Fibroblast of villous mesenchyme (primary cell): Measurements from ENCODE around the gene CDHR5. TPM values are rescaled to one million over a fixed set of nuclear protein-coding genes. Genes with fewer than 3 reads are reported as not detected.
A peak's percentile ranks its signal among the peaks of the same experiment; 100 is the strongest.

ENCODE experiments used
- DNase-seq: peaks from one replicate; pipeline ENCODE4 v3.0.0-alpha.2; 2010; ENCODE audit warnings: low read depth
- H3K4me3 ChIP-seq: 2 replicates; pipeline ENCODE4 v1.5.1; 2011; ENCODE audit warnings: low read depth, mild to moderate bottlenecking, low read length
- total RNA-seq: library from RNA; depleted of rRNA; stranded (reverse); fragments of >200 nt; gene quantifications from 2 replicates; pipeline ENCODE4 v1.2.3, GENCODE V29; 2012
- TF ChIP-seq, protein P1 (sequence below): IDR thresholded peaks from 2 replicates; pipeline ENCODE4 v1.5.1; 2012; ENCODE audit warnings: low read depth, mild to moderate bottlenecking, low read length; ENCODE audit not compliant: insufficient read depth

CDHR5 gene
- total RNA-seq, 1 donor: not detected

DNA sequence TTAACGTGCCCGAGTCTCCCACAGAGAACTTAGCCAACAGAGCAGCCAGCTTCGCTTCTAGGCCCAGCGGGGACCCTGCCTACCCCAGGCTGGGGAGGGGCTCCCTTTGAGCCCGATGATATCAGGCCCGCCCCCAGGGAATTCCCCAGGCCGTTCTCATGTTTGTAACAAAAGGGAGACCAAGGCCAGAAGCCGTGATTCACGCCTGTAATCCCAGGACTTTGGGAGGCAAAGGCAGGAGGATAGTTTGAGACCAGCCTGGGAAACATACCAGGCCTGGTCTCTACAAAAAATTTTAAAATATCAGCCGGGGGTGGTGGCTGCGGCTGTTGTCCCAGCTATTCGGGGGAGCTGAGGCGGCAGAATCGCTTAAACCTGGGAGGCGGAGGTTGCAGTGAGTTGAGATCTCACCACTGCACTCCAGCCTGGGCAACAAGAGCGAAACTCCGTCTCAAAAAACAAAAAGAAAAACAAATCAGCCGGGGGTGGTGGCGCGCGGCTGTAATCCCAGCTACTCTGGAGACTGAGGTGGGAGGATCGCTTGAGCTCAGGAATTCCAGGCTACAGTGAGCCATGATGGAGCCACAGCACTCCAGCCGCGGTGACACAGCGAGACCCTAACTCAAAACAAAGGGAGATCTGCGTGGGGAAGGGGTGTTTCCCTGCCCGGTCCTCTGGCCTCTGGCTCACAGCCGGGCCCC, 14.0 kb upstream of the CDHR5 start:
- TF ChIP-seq, protein P1, sequence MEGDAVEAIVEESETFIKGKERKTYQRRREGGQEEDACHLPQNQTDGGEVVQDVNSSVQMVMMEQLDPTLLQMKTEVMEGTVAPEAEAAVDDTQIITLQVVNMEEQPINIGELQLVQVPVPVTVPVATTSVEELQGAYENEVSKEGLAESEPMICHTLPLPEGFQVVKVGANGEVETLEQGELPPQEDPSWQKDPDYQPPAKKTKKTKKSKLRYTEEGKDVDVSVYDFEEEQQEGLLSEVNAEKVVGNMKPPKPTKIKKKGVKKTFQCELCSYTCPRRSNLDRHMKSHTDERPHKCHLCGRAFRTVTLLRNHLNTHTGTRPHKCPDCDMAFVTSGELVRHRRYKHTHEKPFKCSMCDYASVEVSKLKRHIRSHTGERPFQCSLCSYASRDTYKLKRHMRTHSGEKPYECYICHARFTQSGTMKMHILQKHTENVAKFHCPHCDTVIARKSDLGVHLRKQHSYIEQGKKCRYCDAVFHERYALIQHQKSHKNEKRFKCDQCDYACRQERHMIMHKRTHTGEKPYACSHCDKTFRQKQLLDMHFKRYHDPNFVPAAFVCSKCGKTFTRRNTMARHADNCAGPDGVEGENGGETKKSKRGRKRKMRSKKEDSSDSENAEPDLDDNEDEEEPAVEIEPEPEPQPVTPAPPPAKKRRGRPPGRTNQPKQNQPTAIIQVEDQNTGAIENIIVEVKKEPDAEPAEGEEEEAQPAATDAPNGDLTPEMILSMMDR: no peak
- DNase-seq: no peak
- H3K4me3 ChIP-seq: no peak overlapping the region

DNA sequence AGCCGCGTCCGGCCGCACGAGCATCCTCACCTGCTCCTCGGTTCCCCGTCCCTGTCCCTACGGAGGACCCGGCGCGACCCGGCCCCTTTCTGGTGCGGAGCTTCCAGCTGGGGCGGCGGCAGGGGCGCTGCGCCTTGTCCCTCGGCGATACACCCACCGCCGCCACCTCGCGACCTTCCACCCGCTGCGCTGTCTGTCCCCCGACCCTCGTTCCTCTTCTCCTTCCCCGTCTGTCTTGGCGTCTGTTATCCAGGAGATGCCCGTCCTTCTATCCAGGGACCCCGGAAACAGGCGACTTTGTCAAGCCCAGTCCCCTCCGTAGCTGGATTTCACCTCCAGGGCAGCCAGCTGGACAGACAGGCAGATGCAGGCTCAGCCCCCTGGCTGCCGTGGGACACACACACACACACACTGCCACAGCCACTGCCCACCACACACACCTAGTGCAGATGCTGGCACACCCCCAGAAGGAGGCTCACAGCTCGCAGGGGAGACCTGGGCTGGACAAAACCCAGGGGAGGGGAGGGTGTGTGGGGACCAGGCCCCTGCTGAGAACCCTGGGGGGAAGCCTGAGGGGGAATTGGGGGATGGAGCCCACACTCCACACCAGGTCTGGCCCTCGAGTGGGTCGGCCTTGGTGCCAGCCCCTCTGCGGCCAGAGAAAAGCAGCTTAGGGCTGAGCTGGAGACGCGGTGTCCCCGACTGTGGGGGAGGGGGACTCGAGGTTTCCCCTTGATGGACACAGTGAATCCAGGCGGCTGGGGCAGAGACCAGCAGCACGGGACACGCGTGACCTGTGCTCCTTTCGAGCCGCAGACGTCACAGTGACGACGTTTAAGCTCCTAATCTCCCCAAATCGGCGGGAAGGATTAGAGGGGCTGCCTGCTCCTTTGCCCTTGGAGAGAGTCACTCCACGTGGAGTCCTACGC, 13.1 kb upstream of the CDHR5 start:
- peak; percentile 36 for DNase-seq
- TF ChIP-seq, protein P1: no peak
- H3K4me3 ChIP-seq: no peak overlapping the region

DNA sequence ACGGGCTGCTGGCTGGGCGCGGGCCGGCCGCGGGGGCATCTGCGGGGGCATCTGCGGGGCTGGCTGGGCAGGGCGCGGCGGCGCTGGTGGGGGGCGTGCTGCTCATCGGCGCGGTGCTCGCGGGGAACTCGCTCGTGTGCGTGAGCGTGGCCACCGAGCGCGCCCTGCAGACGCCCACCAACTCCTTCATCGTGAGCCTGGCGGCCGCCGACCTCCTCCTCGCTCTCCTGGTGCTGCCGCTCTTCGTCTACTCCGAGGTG, 12.5 kb upstream of the CDHR5 start:
- TF ChIP-seq, protein P1: no peak
- DNase-seq: no peak
- no peak overlapping the region for H3K4me3 ChIP-seq

DNA sequence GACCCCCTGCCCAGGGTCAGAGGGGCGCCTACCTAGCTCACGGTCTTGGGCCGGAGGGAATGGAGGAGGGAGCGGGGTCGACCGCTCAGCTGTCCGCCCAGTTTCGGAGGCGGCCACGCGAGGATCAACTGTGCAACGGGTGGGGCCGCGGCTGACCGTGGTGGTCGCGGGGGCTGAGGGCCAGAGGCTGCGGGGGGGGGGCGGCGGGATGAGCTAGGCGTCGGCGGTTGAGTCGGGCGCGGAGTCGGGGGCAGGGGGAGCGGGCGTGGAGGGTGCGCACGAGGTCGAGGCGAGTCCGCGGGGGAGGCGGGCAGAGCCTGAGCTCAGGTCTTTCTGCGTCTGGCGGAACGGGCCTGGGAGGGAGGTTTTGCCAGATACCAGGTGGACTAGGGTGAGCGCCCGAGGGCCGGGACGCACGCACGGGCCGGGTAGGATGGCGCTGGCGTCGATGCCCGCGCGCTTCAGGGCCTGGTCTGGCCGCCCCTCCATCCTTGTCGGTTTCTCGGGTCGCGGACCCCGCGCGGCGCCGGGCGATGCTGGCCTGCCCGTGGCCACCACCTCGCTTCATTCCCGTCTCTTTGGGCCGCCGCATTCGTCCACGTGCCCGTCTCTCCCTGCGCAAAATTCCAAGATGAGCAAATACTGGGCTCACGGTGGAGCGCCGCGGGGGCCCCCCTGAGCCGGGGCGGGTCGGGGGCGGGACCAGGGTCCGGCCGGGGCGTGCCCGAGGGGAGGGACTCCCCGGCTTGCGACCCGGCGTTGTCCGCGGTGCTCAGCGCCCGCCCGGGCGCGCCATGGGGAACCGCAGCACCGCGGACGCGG, 12.0 kb upstream of the CDHR5 start, which contains the start of gene DRD4:
Gene DRD4 (plus strand): TSS at position 759 of the 822 bp plus-strand sequence. CDS start 36 bp downstream, at position 795.
- DNase-seq: peak; percentile 40
- TF ChIP-seq, protein P1: no peak
- no peak within 1 kb of the TSS for H3K4me3 ChIP-seq

DNA sequence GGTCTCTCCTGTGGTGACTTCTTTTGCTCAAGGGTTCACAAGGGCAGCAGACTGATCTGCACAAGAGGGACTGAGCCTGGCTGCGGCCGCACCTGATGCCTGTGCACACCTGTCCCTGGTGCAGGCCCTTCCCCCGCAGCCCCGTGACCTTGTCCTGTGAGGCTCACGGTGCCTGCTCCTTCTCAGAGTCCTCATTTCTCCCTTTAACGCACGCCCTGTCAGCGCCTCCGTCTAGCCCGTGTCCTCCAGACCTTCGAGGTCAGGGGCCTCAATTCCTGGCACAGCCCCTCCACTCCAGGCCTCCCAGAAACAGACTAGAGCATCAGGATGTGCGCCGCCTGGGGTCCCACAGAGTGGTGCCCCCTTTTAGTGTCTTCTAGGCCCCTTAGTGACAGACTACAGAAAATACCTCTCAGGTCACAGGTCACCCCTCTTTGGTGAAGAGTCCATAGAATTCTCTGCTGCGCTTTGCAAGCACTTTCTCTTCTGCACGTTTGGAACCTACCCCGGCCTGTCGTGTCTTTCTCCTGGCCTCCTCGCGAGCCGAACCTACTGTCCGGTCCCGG, 11.3 kb upstream of the CDHR5 start:
- no peak overlapping the region for H3K4me3 ChIP-seq
- TF ChIP-seq, protein P1: no peak
- no peak for DNase-seq

DNA sequence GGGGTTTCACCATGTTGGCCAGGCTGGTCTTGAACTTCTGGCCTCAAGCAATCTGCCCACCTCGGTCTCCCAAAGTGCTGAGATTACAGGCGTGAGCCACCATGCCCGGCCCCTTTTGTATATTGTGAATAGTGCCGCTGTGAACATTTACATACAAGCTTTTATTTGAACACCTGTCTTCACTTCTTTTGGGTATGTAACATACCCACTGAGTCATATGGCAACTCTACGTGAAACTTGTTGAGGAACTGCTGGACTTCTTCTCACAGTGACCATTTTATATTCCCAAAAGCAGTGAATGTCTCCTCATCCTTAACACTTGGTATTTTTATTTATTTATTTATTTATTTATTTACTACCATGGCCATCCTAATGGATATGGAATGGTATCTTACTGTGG, 6.1 kb upstream of the CDHR5 start:
- DNase-seq: no peak
- TF ChIP-seq, protein P1: no peak
- no peak overlapping the region for H3K4me3 ChIP-seq
